ENCODE measurements around the gene TPGS1.

DNA sequence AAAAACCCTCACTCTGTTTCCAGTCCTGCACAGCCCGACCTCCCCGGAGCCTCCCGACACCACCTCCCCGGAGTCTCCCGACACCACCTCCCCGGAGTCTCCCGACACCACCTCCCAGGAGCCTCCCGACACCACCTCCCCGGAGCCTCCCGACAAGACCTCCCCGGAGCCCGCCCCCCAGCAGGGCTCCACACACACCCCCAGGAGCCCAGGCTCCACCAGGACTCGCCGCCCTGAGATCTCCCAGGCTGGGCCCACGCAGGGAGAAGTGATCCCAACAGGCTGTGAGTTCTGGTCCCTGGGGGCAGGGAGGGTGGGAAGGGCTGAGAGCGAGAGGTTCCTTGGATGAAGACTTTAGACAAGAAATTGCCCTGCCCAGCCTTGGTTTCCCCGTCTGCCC is 5.7 kb upstream of the TPGS1 start:
- TF ChIP-seq POLR2A (IDR thresholded peaks at IDR 0.05) (no peak), EP300 (IDR thresholded peaks at IDR 0.05) (no peak), POLR2AphosphoS5 (IDR thresholded peaks at IDR 0.05) (no peak)
- TF ChIP-seq, protein P1, sequence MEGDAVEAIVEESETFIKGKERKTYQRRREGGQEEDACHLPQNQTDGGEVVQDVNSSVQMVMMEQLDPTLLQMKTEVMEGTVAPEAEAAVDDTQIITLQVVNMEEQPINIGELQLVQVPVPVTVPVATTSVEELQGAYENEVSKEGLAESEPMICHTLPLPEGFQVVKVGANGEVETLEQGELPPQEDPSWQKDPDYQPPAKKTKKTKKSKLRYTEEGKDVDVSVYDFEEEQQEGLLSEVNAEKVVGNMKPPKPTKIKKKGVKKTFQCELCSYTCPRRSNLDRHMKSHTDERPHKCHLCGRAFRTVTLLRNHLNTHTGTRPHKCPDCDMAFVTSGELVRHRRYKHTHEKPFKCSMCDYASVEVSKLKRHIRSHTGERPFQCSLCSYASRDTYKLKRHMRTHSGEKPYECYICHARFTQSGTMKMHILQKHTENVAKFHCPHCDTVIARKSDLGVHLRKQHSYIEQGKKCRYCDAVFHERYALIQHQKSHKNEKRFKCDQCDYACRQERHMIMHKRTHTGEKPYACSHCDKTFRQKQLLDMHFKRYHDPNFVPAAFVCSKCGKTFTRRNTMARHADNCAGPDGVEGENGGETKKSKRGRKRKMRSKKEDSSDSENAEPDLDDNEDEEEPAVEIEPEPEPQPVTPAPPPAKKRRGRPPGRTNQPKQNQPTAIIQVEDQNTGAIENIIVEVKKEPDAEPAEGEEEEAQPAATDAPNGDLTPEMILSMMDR (IDR thresholded peaks at IDR 0.05): no peak
